HG03064 (cell line): ENCODE data around the gene ABCG5.

ENCODE experiments used
- ATAC-seq: cut with Tn5 transposase; IDR thresholded peaks from one replicate; pipeline ENCODE4 v1.9.1; 2021; ENCODE audit warnings: low read depth; ENCODE audit not compliant: unreplicated experiment

Gene ABCG5

DNA sequence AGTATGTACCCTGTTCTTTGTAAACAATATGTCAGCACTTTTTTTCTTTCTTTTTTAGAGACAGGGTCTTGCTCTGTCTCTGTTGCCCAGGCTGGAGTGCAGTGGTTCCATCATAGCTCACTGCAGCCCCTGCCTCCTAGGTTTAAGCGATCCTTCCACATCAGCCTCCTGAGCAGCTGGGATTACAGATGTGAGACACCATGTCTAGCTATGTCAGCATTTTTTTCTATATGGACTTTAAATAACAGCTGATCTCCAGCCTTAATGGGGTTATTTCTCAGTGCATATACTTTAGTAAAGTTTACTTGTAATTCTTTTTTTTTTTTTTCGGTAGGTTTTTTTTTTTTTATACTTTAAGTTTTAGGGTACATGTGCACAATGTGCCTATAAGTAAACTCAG lies 26.6 kb downstream of the ABCG5 start:
- ATAC-seq, result no peak

- no peak for ATAC-seq
Observed at GRCh38 chr2:43810888-43811287, 27.8 kb downstream of the ABCG5 start.

- no peak for ATAC-seq
Observed at GRCh38 chr2:43810452-43810851, 28.2 kb downstream of the ABCG5 start.

GRCh38 chr2:43806719-43807031 lies 32.0 kb downstream of the ABCG5 start:
- no peak for ATAC-seq

GRCh38 chr2:43803113-43803512 lies 35.5 kb downstream of the ABCG5 start:
- ATAC-seq, result no peak

DNA sequence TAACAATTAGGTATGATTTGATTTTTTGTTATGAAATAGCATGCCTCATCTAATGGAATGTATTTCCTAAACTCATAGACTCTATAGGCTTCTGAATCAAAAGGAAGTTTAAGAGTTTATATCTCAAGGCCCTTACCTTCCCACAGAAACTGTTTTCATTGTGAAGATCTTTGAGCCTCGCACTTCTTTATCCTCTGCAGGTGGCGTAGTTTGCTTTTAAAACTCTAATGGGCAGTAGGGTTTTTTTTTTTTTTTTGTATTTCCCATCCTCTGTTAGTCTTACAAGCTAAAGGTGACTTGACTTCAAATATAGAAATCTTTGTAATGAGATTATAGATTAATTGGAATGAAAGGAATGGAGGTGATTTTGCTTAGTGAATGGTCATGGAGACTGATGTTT lies 36.5 kb downstream of the ABCG5 start:
- no peak for ATAC-seq

- ATAC-seq, result no peak
Observed at GRCh38 chr2:43800894-43801293, 37.7 kb downstream of the ABCG5 start.

GRCh38 chr2:43798300-43798699 lies 40.3 kb downstream of the ABCG5 start:
- ATAC-seq, result no peak

GRCh38 chr2:43796206-43796605 lies 42.4 kb downstream of the ABCG5 start:
- no peak for ATAC-seq

DNA sequence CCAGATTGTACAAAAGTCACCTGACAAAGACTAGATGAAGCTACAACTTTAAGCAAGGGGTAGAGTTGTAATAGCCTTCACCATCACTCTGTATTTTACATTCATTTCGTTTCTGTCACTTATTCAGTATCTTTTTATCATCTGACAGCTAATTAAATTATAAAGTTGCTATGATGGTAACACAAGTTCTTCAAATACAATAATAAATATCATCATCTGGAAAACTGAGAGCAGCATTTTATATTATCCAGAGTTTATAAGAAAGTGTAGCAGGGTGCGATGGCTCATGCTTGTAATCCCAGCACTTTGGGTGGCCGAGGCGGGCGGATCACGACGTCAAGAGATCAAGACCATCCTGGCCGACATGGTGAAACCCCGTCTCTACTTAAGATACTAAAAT lies 43.7 kb downstream of the ABCG5 start:
- no peak for ATAC-seq

GRCh38 chr2:43792653-43793052 lies 46.0 kb downstream of the ABCG5 start:
- no peak for ATAC-seq

DNA sequence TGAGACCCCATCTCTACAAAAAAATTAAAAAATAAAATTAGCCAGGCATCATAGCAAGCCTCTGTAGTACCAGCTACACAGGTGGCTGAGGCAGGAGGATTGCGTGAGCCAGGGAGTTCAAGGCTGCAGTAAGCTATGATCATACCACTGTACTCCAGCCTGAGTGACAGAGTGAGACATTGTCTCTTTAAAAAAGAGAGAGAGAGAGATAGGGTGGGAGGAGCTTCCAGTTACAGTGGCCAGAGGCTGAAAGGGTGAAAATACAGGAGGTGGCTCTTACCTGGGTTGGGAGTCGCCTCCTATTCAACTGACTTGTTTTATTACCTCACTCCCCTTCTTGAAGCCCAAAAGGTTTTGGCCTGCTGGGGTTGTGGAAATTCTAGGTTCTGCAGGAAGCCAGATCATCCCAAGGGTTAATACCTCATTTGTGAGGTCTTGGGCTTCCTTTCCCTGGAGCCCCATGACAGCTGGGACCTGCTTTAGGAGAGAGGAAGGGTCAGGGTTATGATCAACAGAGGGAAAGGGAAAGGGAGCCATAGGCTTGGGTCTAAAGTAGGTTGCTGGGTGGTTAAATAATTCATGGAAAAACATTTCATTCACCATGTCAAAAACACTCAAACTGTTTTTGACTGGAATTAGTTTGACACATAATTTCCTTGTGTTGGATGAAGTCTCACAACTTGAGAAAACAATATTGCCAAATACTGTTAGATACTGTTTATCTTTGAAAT lies 47.4 kb downstream of the ABCG5 start:
- ATAC-seq, result no peak

GRCh38 chr2:43790147-43790546 lies 48.5 kb downstream of the ABCG5 start:
- ATAC-seq, result no peak

DNA sequence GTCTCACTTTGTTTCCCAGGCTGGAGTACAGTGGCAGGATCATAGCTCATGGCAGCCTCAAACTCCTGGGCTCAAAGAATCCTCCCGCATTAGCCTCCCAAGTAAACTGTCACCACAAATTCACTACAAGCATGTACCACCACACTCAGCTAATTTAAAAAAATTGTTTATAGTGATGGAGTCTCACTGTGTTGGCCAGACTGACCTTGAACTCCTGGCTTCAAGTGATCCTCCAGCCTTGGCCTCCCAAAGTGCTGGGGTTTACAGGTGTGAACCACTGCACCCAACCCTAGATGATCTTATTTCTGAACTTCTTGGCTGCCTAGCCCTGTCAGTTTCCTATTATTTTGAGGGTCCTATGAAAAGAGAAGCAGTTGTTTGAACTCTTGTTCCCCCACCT lies 50.0 kb downstream of the ABCG5 start:
- ATAC-seq, result no peak

GRCh38 chr2:43787895-43788294 lies 50.7 kb downstream of the ABCG5 start:
- ATAC-seq, result no peak

DNA sequence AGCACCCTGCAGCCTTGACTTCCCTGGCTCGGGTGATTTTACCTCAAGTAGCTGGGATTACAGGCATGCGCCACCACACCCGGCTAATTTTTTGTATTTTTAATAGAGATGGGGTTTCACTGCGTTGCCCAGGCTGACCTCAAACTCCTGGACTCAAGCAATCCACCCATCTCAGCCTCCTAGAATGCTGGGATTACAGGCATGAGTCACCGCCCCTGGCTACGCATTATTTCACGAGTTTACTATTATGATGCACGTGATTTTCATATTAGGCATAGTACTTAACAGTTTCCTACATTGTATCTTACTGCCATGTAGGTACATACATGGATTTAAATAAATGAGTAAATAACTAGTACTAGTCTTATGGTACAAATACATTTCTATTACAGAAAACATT lies 60.4 kb downstream of the ABCG5 start:
- ATAC-seq, result no peak

DNA sequence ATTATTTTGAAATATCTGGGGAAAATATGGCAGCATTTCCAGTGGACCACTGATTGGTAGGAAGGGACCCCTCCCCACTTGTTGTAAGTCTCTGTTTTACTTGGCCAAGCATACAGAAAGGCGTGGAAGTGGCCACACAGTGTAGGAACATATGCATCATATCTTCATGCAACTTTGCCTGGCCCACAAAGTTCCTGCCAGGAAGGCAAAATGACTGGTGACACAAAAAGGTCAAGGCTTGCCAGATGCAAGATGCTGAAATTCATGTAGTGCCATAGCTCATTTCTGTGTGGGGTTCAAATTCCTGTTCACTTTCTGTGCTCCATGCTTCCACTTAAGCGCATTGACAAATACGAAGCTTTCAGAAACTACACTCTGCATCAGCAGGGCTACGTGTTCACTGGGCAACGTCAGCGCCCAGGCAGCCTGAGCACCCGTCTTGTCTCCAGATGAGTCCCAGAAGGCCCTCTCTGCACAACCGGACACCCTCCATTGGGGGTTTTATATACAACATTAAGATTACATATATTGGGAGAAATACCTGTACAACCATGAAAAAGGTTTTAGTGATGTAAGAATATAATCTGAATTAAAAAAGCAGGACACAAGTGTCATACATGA lies 61.2 kb downstream of the ABCG5 start:
- no peak for ATAC-seq

DNA sequence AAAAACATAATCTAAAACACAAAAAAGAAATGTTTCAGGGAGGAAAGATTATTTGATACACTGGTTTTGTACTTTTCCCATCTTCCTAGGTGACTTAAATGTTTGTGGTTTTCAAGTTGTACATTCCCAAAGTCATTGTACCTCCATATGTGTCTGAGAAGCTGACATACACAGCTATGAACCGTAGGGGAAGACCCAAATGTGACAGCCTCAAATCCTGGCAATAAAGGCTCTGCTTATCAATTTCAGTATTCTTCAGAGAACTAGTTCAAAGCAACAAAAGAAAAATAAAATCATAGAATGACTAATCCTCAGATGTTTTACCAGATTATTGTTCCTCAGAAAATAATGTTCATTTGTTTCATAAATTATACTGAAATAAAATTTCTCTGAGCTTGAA lies 62.3 kb downstream of the ABCG5 start:
- no peak for ATAC-seq

GRCh38 chr2:43774617-43775016 lies 64.0 kb downstream of the ABCG5 start:
- no peak for ATAC-seq

GRCh38 chr2:43773876-43774613 lies 64.6 kb downstream of the ABCG5 start, which contains the start of gene DYNC2LI1:
TSS of gene DYNC2LI1 (plus strand) at chr2:43774039. CDS start at chr2:43774139, 100 bp downstream.
- ATAC-seq, result peak; percentile 99

GRCh38 chr2:43766006-43766405 lies 72.6 kb downstream of the ABCG5 start:
- ATAC-seq, result no peak
